AG04450 (cell line): ENCODE data around the gene INPP5J. TPM values are rescaled to one million over a fixed set of nuclear protein-coding genes. Genes with fewer than 3 reads are reported as not detected.

Source experiments
- CTCF ChIA-PET: fragments of 300-600, 350-600 bp; formaldehyde crosslinking; extraction: SDS; loops from one replicate; lab custom pipeline; 2022; ENCODE audit warnings: antibody characterized with exemption, inconsistent platforms; lab: Charles Lee
- POLR2A ChIA-PET: fragments of 350-600 bp; formaldehyde crosslinking; extraction: SDS; loops from one replicate; lab custom pipeline; 2021; ENCODE audit warnings: antibody characterized with exemption, inconsistent platforms; lab: Yijun Ruan, JAX
- DNase-seq: peaks from one replicate; pipeline ENCODE4 v3.0.0-alpha.2; 2011; ENCODE audit warnings: low read depth, low spot score
- H3K27ac ChIP-seq: one replicate; pipeline ENCODE4 v1.5.1; 2012; ENCODE audit warnings: low read depth, low read length, control low read depth
- H3K27me3 ChIP-seq: one replicate; pipeline ENCODE4 v1.6.0; 2012; ENCODE audit warnings: low read length; ENCODE audit not compliant: control insufficient read depth, insufficient read depth
- H3K4me3 ChIP-seq: 2 replicates; pipeline ENCODE4 v1.5.1; 2011; ENCODE audit warnings: mild to moderate bottlenecking, low read depth, low read length, control low read depth
- H3K9me3 ChIP-seq: 2 replicates; pipeline ENCODE4 v1.5.1; 2012; ENCODE audit warnings: low read length; ENCODE audit not compliant: control insufficient read depth, insufficient read depth
- CTCF ChIP-seq: IDR thresholded peaks from 2 replicates; pipeline ENCODE4 v1.5.1; 2011; ENCODE audit warnings: low read depth, low read length, control low read depth, inconsistent platforms
- polyA plus RNA-seq: library from polyadenylated mRNA; depleted of rRNA; stranded (reverse); fragments of >200 nt; gene quantifications from 2 replicates; pipeline ENCODE4 v1.2.3, GENCODE V29; 2011

INPP5J gene
- polyA plus RNA-seq, 1 experiment: 0.91 TPM

DNA sequence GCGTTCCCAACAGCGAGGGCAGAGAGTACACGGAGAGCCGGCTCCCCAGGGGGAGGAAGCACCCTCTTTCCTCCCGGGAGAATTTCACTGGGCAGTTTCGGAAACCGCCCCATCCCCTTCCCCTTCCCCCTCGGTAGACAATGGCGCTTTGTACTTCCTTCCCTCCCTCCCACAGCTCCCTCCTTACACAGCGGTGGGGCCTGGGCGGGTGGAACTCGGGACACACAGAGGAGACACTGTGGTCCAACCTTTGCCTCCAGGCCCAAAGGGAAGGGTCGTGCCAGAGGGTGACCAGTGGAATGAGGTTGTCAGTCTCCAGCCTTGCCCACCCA is 37.3 kb upstream of the INPP5J start:
- POLR2A ChIA-PET: interaction anchor here (0.9 to 6.3 kb wide), 7 partner anchors 14 to 145 kb away, joined by 3 to 94 read pairs (median 6); partner anchors contain the start of genes MORC2, SELENOM and TUG1
- DNase-seq: no peak
- peak overlapping the region; percentile 47 for H3K27ac ChIP-seq
- CTCF ChIA-PET: interaction anchor here (0.6 to 8.6 kb wide), 18 partner anchors 13 to 166 kb away, joined by 3 to 85 read pairs (median 5); partner anchors contain the start of genes MORC2, SELENOM and TUG1
- TF ChIP-seq CTCF: no peak
- no peaks in the 10 kb centered on the region for H3K27me3 ChIP-seq
- no peaks in the 10 kb centered on the region; the same call in 1 of the 2 replicates for H3K9me3 ChIP-seq
- peak overlapping the region; percentile 70 for H3K4me3 ChIP-seq

- H3K27ac ChIP-seq: peak overlapping the region; percentile 47
- H3K9me3 ChIP-seq: no peaks in the 10 kb centered on the region; the same call in 1 of the 2 replicates
- no peak overlapping the region for H3K4me3 ChIP-seq
- ChIA-PET POLR2A (interaction anchor here (6.3 kb wide), 1 partner anchor 117 kb away, joined by 94 read pairs; the partner anchor contains the start of genes MORC2 and TUG1), CTCF (interaction anchor here (0.6 to 8.6 kb wide), 8 partner anchors 22 to 166 kb away, joined by 3 to 85 read pairs (median 10); partner anchors contain the start of genes MORC2, SELENOM and TUG1)
- no peaks in the 10 kb centered on the region for H3K27me3 ChIP-seq
- DNase-seq: no peak
- no peak for TF ChIP-seq CTCF
Observed at GRCh38 chr22:31085928-31086327, 36.8 kb upstream of the INPP5J start.

DNA sequence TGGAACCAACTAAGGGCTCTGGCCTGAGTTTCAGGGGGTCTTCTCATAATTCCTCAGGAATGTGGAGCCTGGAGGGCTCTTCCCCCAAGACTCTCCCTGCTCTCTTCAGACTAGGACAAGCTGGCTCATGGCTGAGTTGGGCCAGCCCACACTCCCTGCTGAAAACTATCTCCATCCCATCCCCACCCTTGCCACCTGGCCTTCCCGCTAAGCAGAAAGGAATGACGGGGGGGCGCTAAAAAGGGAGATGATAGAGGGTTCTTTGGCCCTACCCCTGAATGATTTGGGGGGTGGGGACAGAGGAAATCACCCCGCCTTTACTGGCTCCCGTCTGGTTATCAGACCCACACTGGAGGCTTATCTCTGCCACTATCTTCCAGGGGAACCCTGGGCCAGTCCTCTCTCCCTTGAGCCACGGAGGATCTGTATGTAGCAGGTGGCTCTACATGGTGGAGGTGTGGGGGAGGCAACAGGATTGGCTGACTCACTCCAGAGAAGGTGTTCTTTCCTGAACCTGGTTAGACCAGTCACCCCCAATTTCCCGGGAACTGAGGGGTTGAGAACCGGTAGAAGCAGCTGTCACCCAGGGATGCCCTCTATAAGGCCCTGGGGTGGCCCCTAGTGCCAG is 35.9 kb upstream of the INPP5J start:
- Histone ChIP-seq H3K27me3 (no peaks in the 10 kb centered on the region), H3K27ac (peak overlapping the region; percentile 47), H3K9me3 (no peaks in the 10 kb centered on the region; the same call in 1 of the 2 replicates), H3K4me3 (no peak overlapping the region)
- DNase-seq: no peak
- CTCF ChIA-PET: interaction anchor here (0.5 to 8.6 kb wide), 6 partner anchors 64 to 326 kb away, joined by 3 to 85 read pairs (median 4); partner anchors contain the start of genes MORC2 and TUG1
- POLR2A ChIA-PET: no interaction called here
- TF ChIP-seq CTCF: no peak

- no peak for DNase-seq
- no peak overlapping the region for H3K27ac ChIP-seq
- no peak for TF ChIP-seq CTCF
- POLR2A ChIA-PET: no interaction called here
- H3K4me3 ChIP-seq: no peak overlapping the region
- H3K27me3 ChIP-seq: no peaks in the 10 kb centered on the region
- H3K9me3 ChIP-seq: no peaks in the 10 kb centered on the region; the same call in 1 of the 2 replicates
- CTCF ChIA-PET: interaction anchor here (0.5 to 8.6 kb wide), 4 partner anchors 61 to 142 kb away, joined by 3 to 85 read pairs (median 6); no protein-coding TSS in a partner anchor
Observed at GRCh38 chr22:31087744-31088215, 35.0 kb upstream of the INPP5J start.
